GM10266 (cell line): ENCODE measurements around the gene SPSB4.
A peak's percentile ranks its signal among the peaks of the same experiment; 100 is the strongest.

Source experiments
- DNase-seq: peaks from one replicate; pipeline ENCODE4 v3.0.0; 2012; ENCODE audit errors: extremely low spot score
- TF ChIP-seq, protein P1 (sequence below): IDR thresholded peaks from 2 replicates; pipeline ENCODE4 v1.5.1; 2012; ENCODE audit warnings: mild to moderate bottlenecking, low read depth; ENCODE audit not compliant: control insufficient read depth, insufficient read depth; ENCODE audit errors: missing control alignments

SPSB4 gene

GRCh38 chr3:141179983-141180382, 128.8 kb downstream of the SPSB4 start:
- TF ChIP-seq, protein P1, sequence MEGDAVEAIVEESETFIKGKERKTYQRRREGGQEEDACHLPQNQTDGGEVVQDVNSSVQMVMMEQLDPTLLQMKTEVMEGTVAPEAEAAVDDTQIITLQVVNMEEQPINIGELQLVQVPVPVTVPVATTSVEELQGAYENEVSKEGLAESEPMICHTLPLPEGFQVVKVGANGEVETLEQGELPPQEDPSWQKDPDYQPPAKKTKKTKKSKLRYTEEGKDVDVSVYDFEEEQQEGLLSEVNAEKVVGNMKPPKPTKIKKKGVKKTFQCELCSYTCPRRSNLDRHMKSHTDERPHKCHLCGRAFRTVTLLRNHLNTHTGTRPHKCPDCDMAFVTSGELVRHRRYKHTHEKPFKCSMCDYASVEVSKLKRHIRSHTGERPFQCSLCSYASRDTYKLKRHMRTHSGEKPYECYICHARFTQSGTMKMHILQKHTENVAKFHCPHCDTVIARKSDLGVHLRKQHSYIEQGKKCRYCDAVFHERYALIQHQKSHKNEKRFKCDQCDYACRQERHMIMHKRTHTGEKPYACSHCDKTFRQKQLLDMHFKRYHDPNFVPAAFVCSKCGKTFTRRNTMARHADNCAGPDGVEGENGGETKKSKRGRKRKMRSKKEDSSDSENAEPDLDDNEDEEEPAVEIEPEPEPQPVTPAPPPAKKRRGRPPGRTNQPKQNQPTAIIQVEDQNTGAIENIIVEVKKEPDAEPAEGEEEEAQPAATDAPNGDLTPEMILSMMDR: no peak
- no peak for DNase-seq

DNA sequence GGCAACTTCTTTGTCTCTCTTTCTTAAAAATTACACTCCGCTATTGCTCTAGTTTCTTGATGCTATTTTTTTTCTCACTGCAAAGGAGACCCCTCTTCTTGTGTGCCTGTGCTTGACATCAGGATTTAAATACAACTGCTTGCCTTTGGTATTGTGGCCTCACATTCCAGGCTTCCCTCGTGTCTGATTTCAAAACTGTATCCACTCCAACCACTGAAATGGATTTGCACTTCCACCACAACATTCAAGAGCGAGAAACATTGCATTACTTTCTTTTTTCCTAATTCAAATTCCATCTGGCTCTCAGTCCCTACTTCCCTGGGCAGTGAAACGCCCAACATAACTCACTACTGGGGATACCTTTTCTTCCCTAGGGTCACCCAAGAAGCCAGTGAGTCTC, 130.0 kb downstream of the SPSB4 start:
- DNase-seq: no peak
- TF ChIP-seq, protein P1: no peak

DNA sequence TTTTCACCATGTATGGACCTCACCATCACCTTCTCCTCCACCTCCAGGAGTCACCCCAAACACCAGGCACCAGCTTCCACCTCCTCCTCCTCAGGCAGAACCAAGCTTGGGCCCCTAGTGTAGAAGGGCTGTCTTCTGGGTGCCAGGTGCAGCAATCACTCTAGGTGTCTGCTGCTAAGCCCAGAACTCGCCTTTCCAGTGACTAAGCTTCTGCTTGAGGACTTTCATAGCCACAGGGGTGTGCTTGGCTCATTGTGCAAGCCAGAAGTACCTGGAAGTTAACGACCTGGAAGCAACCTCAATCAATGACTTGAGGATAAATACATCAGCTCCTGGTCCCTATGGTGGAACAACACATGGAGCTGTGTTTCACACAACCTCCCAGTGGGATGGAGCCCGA, 130.7 kb downstream of the SPSB4 start:
- TF ChIP-seq, protein P1: no peak
- no peak for DNase-seq

DNA sequence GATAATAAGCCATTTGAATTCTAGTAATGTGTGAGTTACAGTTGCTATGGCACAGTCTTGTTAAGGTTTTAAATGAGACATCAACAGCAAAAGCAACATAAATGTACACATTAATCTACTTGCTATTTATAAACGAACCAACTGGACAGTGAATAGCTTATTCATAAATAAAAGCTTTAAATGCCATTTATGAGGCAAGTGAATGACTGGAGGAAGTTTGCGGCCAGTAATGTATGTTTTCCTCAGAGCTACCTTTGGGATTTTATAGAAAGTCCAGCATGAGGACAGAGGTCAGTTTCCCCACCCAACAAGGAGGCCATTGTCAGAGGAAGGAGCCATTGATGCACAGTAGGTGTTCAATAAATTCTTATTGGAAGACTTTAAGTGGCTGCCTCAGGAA, 132.5 kb downstream of the SPSB4 start:
- TF ChIP-seq, protein P1: no peak
- DNase-seq: no peak

DNA sequence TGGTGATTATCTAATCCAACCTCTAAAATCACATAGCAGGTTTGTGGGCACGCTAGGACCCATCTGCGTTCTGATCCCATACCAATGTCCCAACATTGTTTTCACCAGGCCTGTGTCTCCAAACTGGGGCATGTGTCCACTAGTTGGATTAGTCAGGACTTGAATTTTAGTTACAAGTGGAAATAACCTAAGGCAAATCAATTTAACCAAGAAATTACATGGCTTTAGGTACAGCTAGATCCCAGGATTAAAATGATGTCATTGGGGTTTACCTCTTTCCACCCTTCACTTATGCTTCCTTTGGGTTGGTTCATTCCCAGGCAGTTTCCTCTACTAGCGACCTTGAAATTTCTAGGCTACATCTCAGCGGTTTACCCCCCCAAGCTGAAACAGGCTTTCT, 133.3 kb downstream of the SPSB4 start:
- TF ChIP-seq, protein P1: no peak
- DNase-seq: no peak

- TF ChIP-seq, protein P1: no peak
- no peak for DNase-seq
Observed at GRCh38 chr3:141191097-141191749, 140.1 kb downstream of the SPSB4 start.

GRCh38 chr3:141192345-141192744, 141.2 kb downstream of the SPSB4 start:
- TF ChIP-seq, protein P1: peak; percentile 99
- DNase-seq: peak; percentile 73
